K562 (cell line): ENCODE measurements around the gene INSM1.

Source experiments
- POLR2A ChIP-seq: fragments of 450-650 bp; conservative IDR thresholded peaks from 2 replicates; pipeline ENCODE4 v1.6.1; 2016
- SOX6 ChIP-seq: fragments of 450-650 bp; IDR thresholded peaks from 2 replicates; pipeline ENCODE4 v1.6.1; 2014; ENCODE audit warnings: mild to moderate bottlenecking
- SREBF1 ChIP-seq: fragments of 150-350 bp; IDR thresholded peaks from 2 replicates; pipeline ENCODE4 v1.6.1; 2014; ENCODE audit warnings: antibody characterized with exemption, low read depth, low read length, borderline replicate concordance
- TF ChIP-seq, protein P1 (sequence below), 3 experiments: IDR thresholded peaks in 2 of 3; conservative IDR thresholded peaks in 1 of 3; 2 replicates each; pipeline ENCODE4 v1.5.1; 2011 to 2012; ENCODE audit warnings: low read length in 3 of 3, mild to moderate bottlenecking in 3 of 3, control low read depth in 2 of 3, improper control_type of control experiment in 1 of 3, inconsistent platforms in 1 of 3, low read depth in 1 of 3, mixed read lengths in 1 of 3, moderate library complexity in 1 of 3; ENCODE audit not compliant: insufficient read depth in 2 of 3

DNA sequence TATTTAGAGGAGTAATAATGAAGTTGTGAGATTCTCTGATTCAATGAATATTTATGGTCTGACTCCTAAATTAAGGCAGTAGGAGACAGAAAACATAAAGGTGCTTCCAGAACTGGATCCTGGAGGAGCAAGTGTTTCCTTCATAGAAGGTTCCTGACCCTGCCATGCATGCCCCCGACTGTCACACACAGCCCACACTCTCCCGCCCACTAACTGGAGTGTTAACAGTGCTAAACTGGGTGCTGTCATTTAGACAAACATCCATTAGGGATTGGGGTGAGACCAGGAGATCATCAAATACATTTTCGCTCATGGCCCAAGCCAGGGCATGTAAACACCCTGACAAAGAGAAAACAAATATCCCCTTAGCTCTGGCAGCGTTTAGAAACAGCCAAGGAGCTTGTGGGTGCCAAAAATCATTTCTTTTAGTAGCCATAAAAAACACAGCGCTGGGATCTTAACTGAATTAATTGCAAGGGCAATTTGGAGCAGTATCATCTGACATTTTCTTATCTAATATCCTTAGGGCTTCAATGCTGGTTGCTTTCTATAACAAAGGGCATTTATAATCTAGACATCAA, 46.8 kb downstream of the INSM1 start:
- TF ChIP-seq SREBF1 = no peak
- TF ChIP-seq POLR2A = no peak
- TF ChIP-seq, protein P1, sequence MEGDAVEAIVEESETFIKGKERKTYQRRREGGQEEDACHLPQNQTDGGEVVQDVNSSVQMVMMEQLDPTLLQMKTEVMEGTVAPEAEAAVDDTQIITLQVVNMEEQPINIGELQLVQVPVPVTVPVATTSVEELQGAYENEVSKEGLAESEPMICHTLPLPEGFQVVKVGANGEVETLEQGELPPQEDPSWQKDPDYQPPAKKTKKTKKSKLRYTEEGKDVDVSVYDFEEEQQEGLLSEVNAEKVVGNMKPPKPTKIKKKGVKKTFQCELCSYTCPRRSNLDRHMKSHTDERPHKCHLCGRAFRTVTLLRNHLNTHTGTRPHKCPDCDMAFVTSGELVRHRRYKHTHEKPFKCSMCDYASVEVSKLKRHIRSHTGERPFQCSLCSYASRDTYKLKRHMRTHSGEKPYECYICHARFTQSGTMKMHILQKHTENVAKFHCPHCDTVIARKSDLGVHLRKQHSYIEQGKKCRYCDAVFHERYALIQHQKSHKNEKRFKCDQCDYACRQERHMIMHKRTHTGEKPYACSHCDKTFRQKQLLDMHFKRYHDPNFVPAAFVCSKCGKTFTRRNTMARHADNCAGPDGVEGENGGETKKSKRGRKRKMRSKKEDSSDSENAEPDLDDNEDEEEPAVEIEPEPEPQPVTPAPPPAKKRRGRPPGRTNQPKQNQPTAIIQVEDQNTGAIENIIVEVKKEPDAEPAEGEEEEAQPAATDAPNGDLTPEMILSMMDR (IDR thresholded peaks at IDR 0.05 in 2 of 3, conservative IDR thresholded peaks at IDR 0.05 in 1 of 3; ENCODE audit: insufficient read depth in 2 of 3, low read depth in 1 of 3, low read length in 3 of 3) = no peak
- no peak for TF ChIP-seq SOX6
